HUDEP-2 (cell line): ENCODE measurements around the gene SHCBP1.
"Not testable (repeated sequence)": the region's sequence is repeated elsewhere in the genome, so short reads cannot be mapped to it uniquely, and the experiment has no call there.

Experiments
- DNase-seq, 76 experiments: peaks; one replicate each; lab custom pipeline; 2025; ENCODE audit not compliant: unreplicated experiment in 76 of 76; lab: John Stamatoyannopoulos, UW

The SHCBP1 gene

GRCh38 chr16:46621006-46621933, at the start of gene SHCBP1:
Gene SHCBP1 (minus strand): TSS chr16:46621379. CDS start chr16:46621359, 20 bp downstream.
- peak in 74 of 76 experiments; percentile 9 to 90 (median 79) for DNase-seq

GRCh38 chr16:46662123-46662522, 40.9 kb upstream of the SHCBP1 start:
- DNase-seq: no peak

GRCh38 chr16:46658925-46659324, 37.7 kb upstream of the SHCBP1 start:
- no peak for DNase-seq

- DNase-seq: no peak
Observed at GRCh38 chr16:46651305-46651704, 30.1 kb upstream of the SHCBP1 start.

- DNase-seq: no peak
Observed at GRCh38 chr16:46650254-46650623, 29.1 kb upstream of the SHCBP1 start.

- DNase-seq: no peak
Observed at GRCh38 chr16:46649588-46650253, 28.5 kb upstream of the SHCBP1 start.

- no peak for DNase-seq
Observed at GRCh38 chr16:46648656-46649055, 27.5 kb upstream of the SHCBP1 start.

GRCh38 chr16:46638947-46639925, 18.1 kb upstream of the SHCBP1 start:
- DNase-seq: no peak

GRCh38 chr16:46632778-46633733, 11.9 kb upstream of the SHCBP1 start:
- DNase-seq: no peak

GRCh38 chr16:46629331-46630219, 8.4 kb upstream of the SHCBP1 start:
- DNase-seq: peak in 2 of 76 experiments; percentile 8 to 11

- DNase-seq: no peak
Observed at GRCh38 chr16:46627746-46628145, 6.6 kb upstream of the SHCBP1 start.

GRCh38 chr16:46626681-46627080, 5.5 kb upstream of the SHCBP1 start:
- not testable (repeated sequence) for DNase-seq

GRCh38 chr16:46624862-46625261, 3.7 kb upstream of the SHCBP1 start:
- DNase-seq: not testable (repeated sequence)

- DNase-seq: not testable (repeated sequence)
Observed at GRCh38 chr16:46623707-46624106, 2.5 kb upstream of the SHCBP1 start.

- DNase-seq: not testable (repeated sequence)
Observed at GRCh38 chr16:46623246-46623645, 2.1 kb upstream of the SHCBP1 start.

GRCh38 chr16:46621934-46622676, 926 bp upstream of the SHCBP1 start:
- DNase-seq: no peak

- DNase-seq: peak in 48 of 76 experiments; percentile 3 to 66 (median 29)
Observed at GRCh38 chr16:46620266-46621005, 743 bp downstream of the SHCBP1 start.
